ENCODE results near the gene FBXO3.

- TF ChIP-seq CTCF (conservative IDR thresholded peaks at IDR 0.05; ENCODE audit: low read length) (no peak), EZH2phosphoT487 (IDR thresholded peaks at IDR 0.05; ENCODE audit: borderline replicate concordance, low read depth, low read length) (no peak)
Measured at GRCh38 chr11:33779849-33780528, 5.7 kb upstream of the FBXO3 start.

All from OCI-LY7 (cell line).